GM23248 (cell line): ENCODE measurements around the gene PDX1. TPM values are rescaled to one million over a fixed set of nuclear protein-coding genes. Genes with fewer than 3 reads are reported as not detected.

Experiments
- DNase-seq: peaks from one replicate; pipeline ENCODE4 v3.0.0-alpha.2; 2015
- H2AFZ ChIP-seq: fragments of 200-600 bp; sonication (generic); 2 replicates; pipeline ENCODE4 v1.6.1; 2016; ENCODE audit warnings: antibody characterized with exemption
- H3F3A ChIP-seq: fragments of 200-600 bp; sonication (generic); 2 replicates; pipeline ENCODE4 v1.6.1; 2016; ENCODE audit warnings: mild to moderate bottlenecking, antibody characterized with exemption, mixed run types; ENCODE audit not compliant: insufficient read depth
- H3K27ac ChIP-seq: fragments of 200-600 bp; sonication (generic); 2 replicates; pipeline ENCODE4 v1.5.1; 2016; ENCODE audit warnings: mild to moderate bottlenecking
- H3K27me3 ChIP-seq: fragments of 200-600 bp; sonication (generic); replicated peaks from 2 replicates; pipeline ENCODE4 v1.6.1; 2016; ENCODE audit warnings: mild to moderate bottlenecking; ENCODE audit not compliant: insufficient read depth
- H3K36me3 ChIP-seq: fragments of 200-600 bp; sonication (generic); 2 replicates; pipeline ENCODE4 v1.6.1; 2016; ENCODE audit warnings: low read depth, mild to moderate bottlenecking
- H3K4me1 ChIP-seq: fragments of 200-600 bp; sonication (generic); 2 replicates; pipeline ENCODE4 v1.6.1; 2016; ENCODE audit warnings: mild to moderate bottlenecking; ENCODE audit not compliant: insufficient read depth
- H3K4me2 ChIP-seq: fragments of 200-600 bp; sonication (generic); one replicate; pipeline ENCODE4 v1.6.1; 2016; ENCODE audit warnings: mild to moderate bottlenecking; ENCODE audit not compliant: unreplicated experiment
- H3K4me3 ChIP-seq: fragments of 200-600 bp; sonication (generic); 2 replicates; pipeline ENCODE4 v1.5.1; 2016; ENCODE audit warnings: mild to moderate bottlenecking
- H3K79me2 ChIP-seq: fragments of 200-600 bp; sonication (generic); 2 replicates; pipeline ENCODE4 v1.6.1; 2016; ENCODE audit warnings: mild to moderate bottlenecking; ENCODE audit not compliant: insufficient read depth
- H3K9ac ChIP-seq: fragments of 200-600 bp; sonication (generic); 2 replicates; pipeline ENCODE4 v1.6.1; 2016; ENCODE audit warnings: mild to moderate bottlenecking
- H3K9me2 ChIP-seq: fragments of 200-600 bp; sonication (generic); 2 replicates; pipeline ENCODE4 v1.6.1; 2016; ENCODE audit warnings: mixed run types, mild to moderate bottlenecking, moderate library complexity; ENCODE audit not compliant: insufficient read depth
- H3K9me3 ChIP-seq: fragments of 200-600 bp; sonication (generic); one replicate; pipeline ENCODE4 v1.6.1; 2017; ENCODE audit warnings: low read depth
- H4K20me1 ChIP-seq: fragments of 200-600 bp; sonication (generic); 2 replicates; pipeline ENCODE4 v1.6.0; 2016; ENCODE audit not compliant: insufficient read depth
- EZH2 ChIP-seq: fragments of 200-600 bp; sonication (generic); IDR thresholded peaks from 2 replicates; pipeline ENCODE4 v1.6.1; 2018; ENCODE audit warnings: antibody characterized with exemption, mild to moderate bottlenecking; ENCODE audit not compliant: insufficient read depth, poor library complexity, severe bottlenecking
- EZH2phosphoT487 ChIP-seq: fragments of 200-600 bp; sonication (generic); IDR thresholded peaks from 2 replicates; pipeline ENCODE4 v1.6.1; 2018; ENCODE audit warnings: antibody characterized with exemption, moderate library complexity, mild to moderate bottlenecking, low read depth; ENCODE audit not compliant: insufficient read depth
- WGBS, 2 experiments: methylation state at CpG; one replicate each; pipeline ENCODE4 v1.1.6; 2015 to 2017; ENCODE audit warnings: low lambda C conversion rate in 2 of 2, low coverage in 1 of 2; ENCODE audit errors: missing lambda C conversion rate in 2 of 2; 5-methylcytosine and 5-hydroxymethylcytosine counted together
- in situ Hi-C: fragments of 300-500 bp; cut with MboI; formaldehyde crosslinking; loops from 2 replicates; pipeline ENCODE4 v1.15.0; 2020
- polyA plus RNA-seq: library from polyadenylated mRNA; unstranded; fragments of >200 nt; fragmentation: Nextera tagmentation; extraction: Ambion mirVana; gene quantifications from 2 replicates; pipeline ENCODE4 v1.2.1, GENCODE V29; 2016
- total RNA-seq: library from RNA; depleted of rRNA; stranded (reverse); fragments of >200 nt; shearing (Covaris generic); gene quantifications from 2 replicates; pipeline ENCODE4 v1.2.3, GENCODE V29; 2014

The PDX1 gene
- total and polyA plus RNA-seq, 2 experiments from 2014 or later = not detected

DNA sequence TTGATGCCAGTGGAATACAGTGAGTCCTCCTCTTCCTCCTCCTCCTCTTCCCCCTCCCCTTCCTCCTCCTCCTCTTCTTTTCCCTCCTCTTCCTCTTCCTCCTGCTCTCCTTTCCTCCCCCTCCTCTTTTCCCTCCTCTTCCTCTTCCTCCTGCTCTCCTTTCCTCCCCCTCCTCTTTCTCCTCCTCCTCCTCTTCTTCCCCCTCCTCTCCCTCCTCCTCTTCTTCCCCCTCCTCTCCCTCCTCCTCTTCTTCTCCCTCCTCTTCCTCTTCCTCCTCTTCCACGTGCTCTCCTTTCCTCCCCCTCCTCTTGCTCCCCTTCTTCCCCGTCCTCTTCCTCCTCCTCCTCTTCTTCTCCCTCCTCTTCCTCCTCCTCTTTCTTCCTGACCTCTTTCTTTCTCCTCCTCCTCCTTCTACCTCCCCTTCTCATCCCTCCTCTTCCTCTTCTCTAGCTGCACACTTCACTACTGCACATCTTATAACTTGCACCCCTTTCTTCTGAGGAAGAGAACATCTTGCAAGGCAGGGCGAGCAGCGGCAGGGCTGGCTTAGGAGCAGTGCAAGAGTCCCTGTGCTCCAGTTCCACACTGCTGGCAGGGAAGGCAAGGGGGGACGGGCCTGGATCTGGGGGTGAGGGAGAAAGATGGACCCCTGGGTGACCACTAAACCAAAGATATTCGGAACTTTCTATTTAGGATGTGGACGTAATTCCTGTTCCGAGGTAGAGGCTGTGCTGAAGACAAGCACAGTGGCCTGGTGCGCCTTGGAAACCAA, 5.6 kb downstream of the PDX1 start:
- Histone ChIP-seq H3K9me2 (no peaks in the 10 kb centered on the region), H3F3A (no peaks in the 10 kb centered on the region), H3K27me3 (peaks cover 99% of the 10 kb centered on the region), H3K4me3 (no peak overlapping the region), H3K27ac (no peak overlapping the region), H3K4me1 (no peaks in the 10 kb centered on the region), H3K79me2 (no peaks in the 10 kb centered on the region), H3K36me3 (no peaks in the 10 kb centered on the region), H3K9me3 (no peaks in the 10 kb centered on the region), H3K4me2 (no peak overlapping the region), H4K20me1 (no peaks in the 10 kb centered on the region), H3K9ac (no peak overlapping the region), H2AFZ (no peak overlapping the region)
- 26 to 41% methylated on average over 9 of the region's 9 CpGs for WGBS, 2 experiments
- TF ChIP-seq EZH2phosphoT487 (0 out of 2 replicates have a peak, but pooled peaks have one; percentile 43), EZH2 (peak; percentile 26)
- in situ Hi-C loops = no loop called here
- no peak for DNase-seq

DNA sequence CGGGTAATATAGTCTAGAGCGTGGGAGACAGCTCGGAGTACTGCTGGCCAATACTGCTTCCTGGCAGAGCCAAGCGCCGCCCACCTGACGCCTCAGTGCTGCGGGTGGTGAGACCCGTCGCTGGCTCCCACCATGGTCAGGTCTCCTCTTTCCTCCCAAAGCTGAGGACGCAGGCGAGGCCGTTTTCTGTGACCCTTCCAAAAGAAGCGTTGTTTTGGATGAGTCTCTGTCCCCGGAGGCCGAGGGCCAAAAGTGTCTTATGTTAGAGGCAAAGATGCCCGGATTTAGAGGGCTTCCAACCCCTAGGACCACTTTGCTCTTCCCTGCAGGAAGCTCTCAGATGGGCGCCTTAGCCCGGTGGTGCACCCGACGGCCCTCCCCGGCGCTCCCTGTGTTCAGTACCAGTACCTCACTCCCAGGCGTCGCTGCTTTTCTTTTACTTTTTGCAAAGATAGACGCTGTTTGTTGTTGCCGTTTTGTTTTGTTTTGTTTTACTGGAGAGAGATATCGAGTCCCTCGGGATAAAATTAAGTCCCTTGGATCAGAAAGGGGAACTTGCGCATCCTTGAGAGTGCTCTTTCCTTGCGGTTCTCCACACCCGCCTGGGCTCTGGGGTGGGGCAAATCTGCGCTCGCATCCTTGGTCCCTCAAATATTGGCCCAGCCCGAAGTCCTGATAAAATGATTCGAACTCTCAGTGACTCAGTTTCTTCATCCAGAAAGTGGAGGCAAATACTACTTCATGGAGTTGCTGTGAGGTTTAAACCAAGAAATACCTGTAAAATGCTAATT, 7.0 kb downstream of the PDX1 start:
- H3K4me3 ChIP-seq = no peak overlapping the region
- no peak overlapping the region for H3K9ac ChIP-seq
- H3K9me2 ChIP-seq = no peaks in the 10 kb centered on the region
- H3K27ac ChIP-seq = no peak overlapping the region
- no peaks in the 10 kb centered on the region for H3K79me2 ChIP-seq
- no peaks in the 10 kb centered on the region for H3K9me3 ChIP-seq
- WGBS, 2 experiments = 1% methylated on average over 35 of the region's 35 CpGs
- no peaks in the 10 kb centered on the region for H3K4me1 ChIP-seq
- no peaks in the 10 kb centered on the region for H3F3A ChIP-seq
- DNase-seq = peak; percentile 21
- peaks cover 98% of the 10 kb centered on the region for H3K27me3 ChIP-seq
- in situ Hi-C loops = no loop called here
- TF ChIP-seq EZH2 (peak; percentile 59), EZH2phosphoT487 (peak; percentile 69; the same call in 1 of the 2 replicates)
- H4K20me1 ChIP-seq = no peaks in the 10 kb centered on the region
- H2AFZ ChIP-seq = no peak overlapping the region
- H3K4me2 ChIP-seq = no peak overlapping the region
- H3K36me3 ChIP-seq = no peaks in the 10 kb centered on the region

- in situ Hi-C loops = no loop called here
- H3K9me3 ChIP-seq = no peaks in the 10 kb centered on the region
- no peak overlapping the region for H3K27ac ChIP-seq
- H3K4me2 ChIP-seq = no peak overlapping the region
- no peaks in the 10 kb centered on the region for H3F3A ChIP-seq
- no peak for DNase-seq
- no peaks in the 10 kb centered on the region for H3K4me1 ChIP-seq
- no peaks in the 10 kb centered on the region for H3K9me2 ChIP-seq
- H3K4me3 ChIP-seq = no peak overlapping the region
- TF ChIP-seq EZH2phosphoT487 (no peak), EZH2 (no peak)
- H4K20me1 ChIP-seq = no peaks in the 10 kb centered on the region
- H2AFZ ChIP-seq = no peak overlapping the region
- H3K36me3 ChIP-seq = no peaks in the 10 kb centered on the region
- H3K27me3 ChIP-seq = peaks cover 95% of the 10 kb centered on the region
- H3K79me2 ChIP-seq = no peaks in the 10 kb centered on the region
- WGBS, 2 experiments = 3 to 4% methylated on average over 46 to 53 of the region's 53 CpGs
- no peak overlapping the region for H3K9ac ChIP-seq
Observed at GRCh38 chr13:27927444-27928352, 7.9 kb downstream of the PDX1 start.

- H3F3A ChIP-seq = no peaks in the 10 kb centered on the region
- H2AFZ ChIP-seq = no peak overlapping the region
- no peaks in the 10 kb centered on the region for H3K4me1 ChIP-seq
- in situ Hi-C loops = no loop called here
- 6 to 7% methylated on average over 26 of the region's 26 CpGs for WGBS, 2 experiments
- no peak overlapping the region for H3K4me3 ChIP-seq
- no peaks in the 10 kb centered on the region for H3K9me3 ChIP-seq
- H3K4me2 ChIP-seq = no peak overlapping the region
- TF ChIP-seq EZH2 (no peak), EZH2phosphoT487 (no peak)
- H3K9me2 ChIP-seq = no peaks in the 10 kb centered on the region
- H3K27ac ChIP-seq = no peak overlapping the region
- H3K9ac ChIP-seq = no peak overlapping the region
- DNase-seq = no peak
- no peaks in the 10 kb centered on the region for H3K79me2 ChIP-seq
- no peaks in the 10 kb centered on the region for H4K20me1 ChIP-seq
- no peaks in the 10 kb centered on the region for H3K36me3 ChIP-seq
- peaks cover 88% of the 10 kb centered on the region for H3K27me3 ChIP-seq
Observed at GRCh38 chr13:27928353-27928804, 8.6 kb downstream of the PDX1 start.
